OCI-LY1 (cell line): ENCODE data around the gene RRM2.

Experiments used
- EZH2 ChIP-seq: fragments of 200-600 bp; sonication (generic), shearing (Covaris generic); IDR thresholded peaks from 2 replicates; pipeline ENCODE4 v1.8.0; 2017; ENCODE audit warnings: borderline replicate concordance, mixed run types, mild to moderate bottlenecking, antibody characterized with exemption, low read length, moderate library complexity, mixed read lengths
- TF ChIP-seq, protein P1 (sequence below): fragments of 200-600 bp; sonication (generic), shearing (Covaris generic); IDR thresholded peaks from 2 replicates; pipeline ENCODE4 v1.5.1; 2017; ENCODE audit warnings: mild to moderate bottlenecking, antibody characterized with exemption, low read length, moderate library complexity, mixed read lengths

DNA sequence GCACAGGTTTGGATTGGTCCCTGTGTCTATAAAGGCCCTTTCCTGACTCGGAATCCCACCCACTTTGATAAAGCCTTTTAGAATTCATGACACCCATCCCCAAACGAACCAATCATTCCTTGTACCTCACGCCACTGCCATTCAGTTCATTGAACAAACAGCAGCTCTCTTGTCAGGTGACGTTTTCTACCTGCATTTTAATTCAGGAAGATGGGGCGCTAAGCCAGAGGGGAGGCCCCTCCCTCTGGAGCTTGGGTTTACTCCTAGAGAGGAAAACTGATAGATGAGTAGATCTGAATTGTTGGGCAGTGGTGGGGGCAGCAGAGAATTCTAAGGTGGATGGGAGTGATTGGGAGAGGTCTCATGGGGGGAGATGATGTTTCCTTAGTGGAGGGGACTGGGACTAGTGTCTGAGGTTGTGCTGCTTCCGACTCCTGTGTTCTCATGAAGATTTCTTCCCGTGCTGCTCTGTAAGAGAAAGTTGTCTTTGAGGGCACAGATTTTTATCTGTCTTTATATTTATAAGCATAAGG, 9.6 kb downstream of the RRM2 start:
- TF ChIP-seq, protein P1, sequence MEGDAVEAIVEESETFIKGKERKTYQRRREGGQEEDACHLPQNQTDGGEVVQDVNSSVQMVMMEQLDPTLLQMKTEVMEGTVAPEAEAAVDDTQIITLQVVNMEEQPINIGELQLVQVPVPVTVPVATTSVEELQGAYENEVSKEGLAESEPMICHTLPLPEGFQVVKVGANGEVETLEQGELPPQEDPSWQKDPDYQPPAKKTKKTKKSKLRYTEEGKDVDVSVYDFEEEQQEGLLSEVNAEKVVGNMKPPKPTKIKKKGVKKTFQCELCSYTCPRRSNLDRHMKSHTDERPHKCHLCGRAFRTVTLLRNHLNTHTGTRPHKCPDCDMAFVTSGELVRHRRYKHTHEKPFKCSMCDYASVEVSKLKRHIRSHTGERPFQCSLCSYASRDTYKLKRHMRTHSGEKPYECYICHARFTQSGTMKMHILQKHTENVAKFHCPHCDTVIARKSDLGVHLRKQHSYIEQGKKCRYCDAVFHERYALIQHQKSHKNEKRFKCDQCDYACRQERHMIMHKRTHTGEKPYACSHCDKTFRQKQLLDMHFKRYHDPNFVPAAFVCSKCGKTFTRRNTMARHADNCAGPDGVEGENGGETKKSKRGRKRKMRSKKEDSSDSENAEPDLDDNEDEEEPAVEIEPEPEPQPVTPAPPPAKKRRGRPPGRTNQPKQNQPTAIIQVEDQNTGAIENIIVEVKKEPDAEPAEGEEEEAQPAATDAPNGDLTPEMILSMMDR: no peak
- no peak for TF ChIP-seq EZH2
